Skeletal muscle cell (primary cell): Measurements from ENCODE around the gene TERT.
"Not testable (repeated sequence)": the region's sequence is repeated elsewhere in the genome, so short reads cannot be mapped to it uniquely, and the experiment has no call there.

ENCODE experiments used
- DNase-seq: peaks from one replicate; pipeline ENCODE4 v3.0.0-alpha.2; 2010; ENCODE audit warnings: low read depth
- H3K4me3 ChIP-seq: 2 replicates; pipeline ENCODE4 v1.5.1; 2011; ENCODE audit warnings: low read depth, mild to moderate bottlenecking, control low read depth, low read length, moderate library complexity

Gene TERT

DNA sequence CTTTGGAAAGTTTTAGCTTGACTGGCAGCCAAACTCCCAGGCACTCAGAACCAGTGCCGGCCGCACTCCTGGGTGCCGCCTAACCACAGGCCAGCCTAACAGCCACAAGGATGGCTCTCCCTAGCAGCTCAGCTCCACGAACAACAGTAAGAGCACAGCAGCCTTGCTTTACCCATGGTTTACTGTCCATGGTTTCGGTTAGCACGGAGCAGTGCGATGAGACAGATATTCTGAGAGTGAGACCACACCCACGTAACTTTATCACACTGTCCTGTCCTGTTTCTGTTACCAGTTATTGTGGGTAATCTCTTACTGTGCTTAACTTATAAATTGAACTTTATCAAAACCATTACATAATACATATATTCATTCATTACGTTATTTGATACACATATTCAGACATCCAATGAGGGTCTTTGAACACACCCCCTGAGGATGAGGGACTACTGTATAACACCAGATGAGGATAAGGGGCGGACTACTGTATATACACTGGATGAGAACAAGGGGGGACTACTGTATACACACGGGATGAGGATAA lies 37.7 kb upstream of the TERT start:
- no peak for DNase-seq
- H3K4me3 ChIP-seq, result no peak overlapping the region

GRCh38 chr5:1331861-1332405 lies 37.1 kb upstream of the TERT start:
- no peak for DNase-seq
- no peak overlapping the region for H3K4me3 ChIP-seq

DNA sequence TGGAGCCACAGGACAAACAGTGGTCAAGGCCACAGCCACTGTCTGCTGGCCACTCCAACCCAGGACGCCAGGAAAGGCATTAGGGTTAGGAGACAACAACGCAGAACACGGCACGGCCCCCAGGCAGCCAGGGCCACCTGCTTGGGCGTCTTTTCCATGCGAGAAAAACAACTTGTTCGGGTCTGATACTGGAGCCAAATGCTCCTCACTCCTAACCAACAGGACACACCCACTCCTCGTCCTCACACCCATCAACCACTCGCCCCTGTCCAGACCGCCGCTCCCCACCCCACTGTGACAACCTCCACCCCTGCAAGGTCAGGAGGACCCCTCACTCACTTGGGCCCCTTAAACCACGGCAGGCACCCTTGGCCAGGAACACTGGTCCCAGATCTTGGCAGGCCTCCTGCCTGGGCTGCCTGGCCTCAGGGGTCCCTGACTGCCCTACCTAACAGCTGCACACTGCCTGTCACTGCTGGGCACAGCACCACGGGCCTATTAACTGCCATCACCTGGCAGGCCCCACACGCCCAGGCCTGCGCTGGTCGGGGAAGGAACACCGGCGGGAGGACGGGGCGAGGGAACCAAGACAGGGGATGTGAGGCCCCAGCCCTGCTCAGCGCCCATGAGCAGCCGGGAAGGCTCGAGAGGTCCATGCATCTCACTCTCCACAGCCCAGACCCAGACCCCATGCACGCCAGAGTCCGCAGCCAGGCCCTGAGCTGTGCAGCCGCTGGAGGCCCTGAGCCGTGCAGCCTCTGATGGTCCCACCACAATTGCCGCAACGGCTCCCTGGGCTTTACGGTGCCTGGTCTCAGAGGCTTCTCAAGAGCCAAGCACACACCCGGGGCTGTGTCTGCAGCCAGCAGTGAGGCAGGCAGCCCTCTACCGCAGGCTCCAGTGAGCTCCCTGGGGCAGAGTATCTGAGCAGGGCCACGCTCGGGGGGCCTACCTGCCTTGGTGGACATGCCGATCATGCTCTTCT lies 36.3 kb upstream of the TERT start:
- DNase-seq, result no peak
- no peak overlapping the region for H3K4me3 ChIP-seq

DNA sequence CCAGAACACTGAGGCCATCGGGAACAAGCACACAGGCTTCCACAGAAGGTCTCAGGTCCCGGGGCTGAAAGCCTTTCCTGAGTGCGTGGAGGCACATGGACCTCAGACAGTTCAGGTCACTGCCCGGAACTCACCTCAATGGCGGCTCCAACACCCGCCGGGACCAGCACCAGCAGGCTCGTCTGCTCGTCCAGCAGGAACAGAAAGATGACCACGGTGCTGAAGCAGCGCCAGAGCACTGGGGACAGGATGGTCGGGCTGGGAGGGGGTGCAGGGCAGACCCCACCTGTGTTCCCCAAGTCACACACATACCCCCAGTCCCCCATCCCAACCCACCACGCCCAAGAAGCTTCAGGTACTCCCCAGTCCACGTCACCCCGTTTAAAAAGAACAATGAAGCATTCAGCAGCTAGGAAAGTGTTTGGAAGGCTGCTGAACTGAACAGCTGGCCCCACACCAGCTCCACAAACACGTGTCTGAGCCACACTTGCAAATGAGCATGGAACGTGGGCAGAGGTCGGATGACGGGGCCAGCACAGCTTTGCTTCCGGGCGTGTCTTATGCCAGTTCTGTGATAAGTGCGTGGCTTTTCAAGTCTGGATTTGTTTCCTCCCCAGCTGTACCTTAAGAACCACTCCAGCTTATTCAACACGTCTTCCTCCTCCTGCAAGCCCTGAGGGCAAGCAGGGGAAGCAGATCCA lies 35.4 kb upstream of the TERT start:
- DNase-seq, result no peak
- no peak overlapping the region for H3K4me3 ChIP-seq

DNA sequence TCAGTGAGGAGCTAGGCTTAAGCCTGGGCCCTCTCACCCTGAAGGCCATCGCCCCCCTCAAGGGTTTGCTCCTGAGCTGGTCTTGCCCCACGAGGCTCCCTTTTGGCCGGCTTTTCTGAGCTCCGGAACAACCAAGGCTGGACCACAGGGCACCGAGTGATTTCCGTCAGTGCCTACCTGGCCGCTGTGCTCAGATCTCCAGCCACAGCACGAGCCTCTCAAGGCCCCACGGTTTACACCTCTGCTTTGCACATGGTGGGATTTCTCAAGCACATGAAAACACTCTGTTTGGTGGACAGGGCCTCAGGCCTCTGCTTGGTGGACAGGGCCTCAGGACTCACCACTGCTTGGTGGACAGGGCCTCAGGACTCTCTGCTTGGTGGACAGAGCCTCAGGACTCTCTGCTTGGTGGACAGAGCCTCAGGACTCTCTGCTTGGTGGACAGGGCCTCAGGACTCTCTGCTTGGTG lies 34.3 kb upstream of the TERT start:
- H3K4me3 ChIP-seq, result no peak overlapping the region

GRCh38 chr5:1328237-1329110 lies 33.6 kb upstream of the TERT start:
- H3K4me3 ChIP-seq, DNase-seq: not testable (repeated sequence)

More for the DNA sequence above, 34.3 kb upstream of the TERT start:
- DNase-seq, result no peak

GRCh38 chr5:1326901-1327756 lies 32.3 kb upstream of the TERT start:
- not testable (repeated sequence) for DNase-seq, H3K4me3 ChIP-seq

DNA sequence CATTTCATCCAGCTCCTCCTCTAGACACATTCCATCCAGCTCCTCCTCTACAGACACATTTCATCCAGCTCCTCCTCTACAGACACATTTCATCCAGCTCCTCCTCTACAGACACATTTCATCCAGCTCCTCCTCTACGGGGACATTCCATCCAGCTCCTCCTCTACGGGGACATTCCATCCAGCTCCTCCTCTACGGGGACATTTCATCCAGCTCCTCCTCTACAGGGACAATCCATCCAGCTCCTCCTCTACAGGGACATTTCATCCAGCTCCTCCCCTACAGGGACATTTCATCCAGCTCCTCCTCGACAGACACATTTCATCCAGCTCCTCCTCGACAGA lies 31.6 kb upstream of the TERT start:
- DNase-seq, H3K4me3 ChIP-seq: not testable (repeated sequence)

DNA sequence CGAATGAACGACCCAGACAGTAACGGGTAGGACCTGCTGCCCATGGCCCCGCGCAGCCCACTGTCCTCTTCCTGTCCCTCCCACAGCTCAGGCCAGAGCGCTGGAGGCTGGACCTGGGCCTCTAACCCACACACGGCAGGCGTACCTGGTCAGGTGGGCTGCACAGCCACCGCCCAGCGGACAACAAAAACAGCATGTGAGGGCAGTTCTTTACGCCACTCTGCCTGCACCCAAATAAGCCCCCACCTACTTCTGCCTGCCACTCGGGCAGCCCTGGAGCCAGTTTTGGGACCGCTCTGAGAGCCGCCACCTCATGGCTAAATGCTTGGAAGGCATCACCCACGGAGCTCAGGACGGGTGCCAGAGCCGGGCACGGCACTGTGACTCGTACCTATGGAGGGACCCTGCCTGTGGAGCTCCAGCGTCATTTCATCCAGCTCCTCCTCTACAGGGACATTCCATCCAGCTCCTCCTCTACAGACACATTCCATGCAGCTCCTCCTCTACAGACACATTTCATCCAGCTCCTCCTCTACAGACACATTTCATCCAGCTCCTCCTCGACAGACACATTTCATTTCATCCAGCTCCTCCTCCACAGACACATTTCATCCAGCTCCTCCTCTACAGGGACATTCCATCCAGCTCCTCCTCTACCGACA lies 31.1 kb upstream of the TERT start:
- no peak for DNase-seq
- no peak overlapping the region for H3K4me3 ChIP-seq

DNA sequence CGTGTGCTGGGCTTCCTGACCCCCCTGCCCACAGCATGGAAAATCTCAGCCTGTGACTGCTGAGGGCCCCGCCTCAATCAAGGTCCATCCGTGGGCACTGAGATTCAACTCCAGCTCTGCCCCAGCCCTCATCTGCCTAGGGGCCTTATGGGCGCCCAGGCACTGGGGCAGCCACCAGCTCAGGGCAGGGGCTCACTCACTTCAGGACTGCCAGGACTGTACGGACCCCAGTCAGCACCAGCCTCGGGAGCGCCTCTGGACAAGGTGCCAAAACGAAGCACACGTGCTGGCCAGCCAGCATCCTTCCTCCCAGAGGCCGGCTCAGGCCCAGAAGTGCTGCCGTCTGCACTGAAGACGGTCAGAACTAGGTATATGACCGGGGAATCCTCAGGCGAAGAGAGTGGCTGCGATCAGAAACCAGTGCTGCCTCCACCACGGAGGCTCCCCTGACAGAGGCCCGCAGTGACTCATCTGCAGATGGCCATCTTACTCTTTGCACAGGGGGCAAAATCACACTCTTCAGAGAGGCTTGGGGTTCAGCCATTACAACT lies 30.4 kb upstream of the TERT start:
- DNase-seq, result no peak
- no peak overlapping the region for H3K4me3 ChIP-seq

- H3K4me3 ChIP-seq, result no peak overlapping the region
- no peak for DNase-seq
Measured at GRCh38 chr5:1324719-1325190, 29.9 kb upstream of the TERT start.

DNA sequence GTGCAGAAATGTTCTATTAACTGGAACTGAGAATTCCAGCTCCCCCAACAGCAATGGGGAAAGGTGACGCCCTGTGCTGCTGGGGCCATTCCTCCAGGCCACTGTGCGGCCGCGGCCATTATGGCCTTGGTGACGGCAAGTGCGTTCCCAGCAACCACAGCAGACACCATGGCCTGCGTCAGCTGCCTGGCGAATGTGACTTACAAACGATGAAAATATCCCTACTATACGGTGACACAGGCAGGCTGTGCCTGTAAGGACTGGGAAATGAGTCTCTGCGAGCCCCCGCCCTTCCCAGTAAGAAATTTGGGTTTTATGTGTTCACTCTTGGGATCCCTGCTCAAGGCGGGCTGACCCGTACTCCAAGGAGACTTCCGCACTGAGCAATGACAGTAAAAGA lies 29.4 kb upstream of the TERT start:
- no peak for DNase-seq
- H3K4me3 ChIP-seq, result no peak overlapping the region

DNA sequence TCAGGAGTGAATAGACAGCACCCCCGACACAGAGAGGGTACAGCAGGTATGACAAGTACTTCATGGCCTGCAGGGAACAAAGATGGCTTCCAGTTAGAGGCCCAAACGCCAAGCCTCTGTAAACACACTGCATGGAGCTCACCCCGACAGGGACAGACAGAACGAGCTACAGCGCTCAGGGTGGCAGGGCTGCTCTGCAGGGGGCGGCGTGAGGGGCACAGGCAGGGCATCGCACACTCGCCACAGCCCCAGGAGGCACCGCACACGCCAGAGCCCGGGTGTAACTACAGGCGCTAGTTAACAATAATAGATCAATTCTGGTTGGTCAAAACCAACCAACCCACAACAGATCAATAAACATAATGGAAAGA lies 28.9 kb upstream of the TERT start:
- DNase-seq, result no peak
- no peak overlapping the region for H3K4me3 ChIP-seq

DNA sequence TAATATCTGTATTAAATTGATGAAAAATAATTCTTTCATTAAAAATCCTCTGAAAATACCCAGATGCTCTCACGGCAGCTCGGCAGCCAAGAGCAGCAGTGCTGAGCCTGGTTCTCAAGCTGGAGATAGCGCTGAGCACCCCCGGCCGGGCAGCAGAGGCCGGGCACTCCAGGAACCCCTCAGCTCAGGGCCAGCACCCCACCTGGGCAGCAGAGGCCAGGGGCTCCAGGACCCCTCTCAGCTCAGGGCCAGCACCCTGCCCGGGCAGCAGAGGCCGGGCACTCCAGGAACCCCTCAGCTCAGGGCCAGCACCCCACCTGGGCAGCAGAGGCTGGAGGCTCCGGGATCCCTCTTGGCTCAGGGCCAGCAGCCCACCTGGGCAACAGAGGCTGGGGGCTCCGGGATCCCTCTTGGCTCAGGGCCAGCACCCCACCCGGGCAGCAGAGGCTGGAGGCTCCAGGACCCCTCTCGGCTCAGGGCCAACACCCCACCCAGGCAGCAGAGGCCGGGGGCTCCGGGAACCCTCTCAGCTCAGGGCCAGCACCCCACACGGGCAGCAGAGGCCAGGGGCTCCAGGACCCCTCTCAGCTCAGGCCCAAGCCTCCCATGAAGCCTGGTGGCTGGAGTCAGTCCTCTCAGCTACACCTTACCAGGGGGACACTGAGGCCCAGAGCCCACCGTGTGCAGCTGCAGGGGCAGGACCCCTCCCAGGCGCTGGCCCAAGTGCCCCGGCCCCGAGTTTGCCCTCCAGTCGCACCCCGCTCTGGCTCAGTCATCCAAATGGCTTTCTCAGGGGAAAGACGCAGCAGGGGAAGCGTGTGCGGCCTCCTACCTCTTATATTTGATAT lies 28.3 kb upstream of the TERT start:
- DNase-seq, result no peak
- no peak overlapping the region for H3K4me3 ChIP-seq

DNA sequence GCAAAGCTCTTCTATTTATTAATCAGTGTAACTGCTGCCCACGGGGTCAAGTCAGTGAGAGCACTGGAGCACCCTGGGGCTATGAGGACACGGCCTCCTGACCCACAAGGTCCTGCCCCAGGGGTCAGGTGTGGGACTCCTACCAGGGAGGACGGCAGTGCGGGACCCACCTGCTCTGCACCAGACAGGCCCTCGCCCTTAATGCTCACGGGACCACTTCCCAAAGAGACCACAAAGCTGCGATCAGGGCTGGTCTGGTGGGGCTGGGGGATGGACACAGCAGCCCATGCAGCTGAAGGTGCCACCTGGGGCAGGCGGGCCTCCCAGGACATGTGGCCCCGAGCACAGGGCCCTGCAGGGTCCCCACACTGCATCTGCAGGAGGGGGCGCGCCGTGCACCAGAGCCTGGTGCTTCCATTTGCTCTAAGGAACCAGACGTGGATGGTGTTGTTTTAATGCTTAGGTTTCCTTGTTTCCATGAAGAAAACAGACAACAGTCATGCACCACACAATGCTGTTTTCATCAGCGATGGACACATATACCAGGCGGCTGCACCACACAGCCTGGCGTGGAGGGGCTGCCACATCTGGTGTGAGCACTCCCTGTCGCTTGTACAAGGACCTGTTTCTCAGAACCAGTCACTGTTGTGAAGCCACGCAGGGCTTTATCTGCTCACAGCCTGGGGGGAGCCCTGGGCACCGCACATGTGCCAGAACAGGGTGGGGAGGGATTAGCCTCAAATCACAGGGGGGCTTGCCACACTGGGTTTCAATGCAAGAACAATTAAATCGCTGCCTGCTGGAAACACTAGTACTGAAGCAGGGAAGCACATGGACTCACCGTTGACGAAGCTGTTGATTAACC lies 27.4 kb upstream of the TERT start:
- H3K4me3 ChIP-seq, result no peak overlapping the region
- DNase-seq, result no peak

DNA sequence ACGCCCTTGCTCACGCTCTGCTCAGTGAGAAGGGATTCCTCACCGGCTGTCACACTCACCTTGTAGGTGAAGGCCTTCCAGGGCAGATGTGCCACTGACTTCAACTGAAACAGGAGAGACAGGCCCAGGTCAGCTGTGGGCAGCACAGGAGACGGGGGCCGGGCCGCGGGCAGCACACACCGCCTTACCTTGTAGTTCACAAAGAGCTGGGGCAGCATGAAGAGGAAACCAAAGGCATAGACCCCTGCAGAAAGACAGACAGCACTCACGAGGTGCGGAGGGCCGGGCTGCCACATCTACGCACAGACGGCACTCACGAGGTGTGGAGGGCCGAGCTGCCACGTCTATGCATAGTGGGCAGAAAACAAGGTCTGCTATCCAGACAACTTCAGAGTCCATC lies 26.7 kb upstream of the TERT start:
- no peak overlapping the region for H3K4me3 ChIP-seq
- no peak for DNase-seq
